Anterior cingulate cortex (tissue), 58 donors: ENCODE data around the gene MTHFSD.
"Not testable (repeated sequence)": the region's sequence is repeated elsewhere in the genome, so short reads cannot be mapped to it uniquely, and the experiment has no call there.

Source experiments
- DNase-seq, 58 donors: peaks; one replicate each; lab custom pipeline; 2025; lab: John Stamatoyannopoulos, UW

MTHFSD gene, protein sequence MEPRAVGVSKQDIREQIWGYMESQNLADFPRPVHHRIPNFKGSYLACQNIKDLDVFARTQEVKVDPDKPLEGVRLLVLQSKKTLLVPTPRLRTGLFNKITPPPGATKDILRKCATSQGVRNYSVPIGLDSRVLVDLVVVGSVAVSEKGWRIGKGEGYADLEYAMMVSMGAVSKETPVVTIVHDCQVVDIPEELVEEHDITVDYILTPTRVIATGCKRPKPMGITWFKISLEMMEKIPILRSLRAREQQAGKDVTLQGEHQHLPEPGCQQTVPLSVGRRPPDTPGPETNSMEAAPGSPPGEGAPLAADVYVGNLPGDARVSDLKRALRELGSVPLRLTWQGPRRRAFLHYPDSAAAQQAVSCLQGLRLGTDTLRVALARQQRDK

GRCh38 chr16:86554917-86555703 is at the start of gene MTHFSD:
Gene MTHFSD (minus strand): TSS chr16:86555235. CDS start chr16:86555184, 51 bp downstream.
- peak in 57 of 58 donors; percentile 47 to 97 (median 85) for DNase-seq

GRCh38 chr16:86604436-86605193 is 49.6 kb upstream of the MTHFSD start:
- DNase-seq, result no peak

- no peak for DNase-seq
Measured at GRCh38 chr16:86602521-86602920, 47.5 kb upstream of the MTHFSD start.

GRCh38 chr16:86601356-86601755 is 46.3 kb upstream of the MTHFSD start:
- no peak for DNase-seq

DNA sequence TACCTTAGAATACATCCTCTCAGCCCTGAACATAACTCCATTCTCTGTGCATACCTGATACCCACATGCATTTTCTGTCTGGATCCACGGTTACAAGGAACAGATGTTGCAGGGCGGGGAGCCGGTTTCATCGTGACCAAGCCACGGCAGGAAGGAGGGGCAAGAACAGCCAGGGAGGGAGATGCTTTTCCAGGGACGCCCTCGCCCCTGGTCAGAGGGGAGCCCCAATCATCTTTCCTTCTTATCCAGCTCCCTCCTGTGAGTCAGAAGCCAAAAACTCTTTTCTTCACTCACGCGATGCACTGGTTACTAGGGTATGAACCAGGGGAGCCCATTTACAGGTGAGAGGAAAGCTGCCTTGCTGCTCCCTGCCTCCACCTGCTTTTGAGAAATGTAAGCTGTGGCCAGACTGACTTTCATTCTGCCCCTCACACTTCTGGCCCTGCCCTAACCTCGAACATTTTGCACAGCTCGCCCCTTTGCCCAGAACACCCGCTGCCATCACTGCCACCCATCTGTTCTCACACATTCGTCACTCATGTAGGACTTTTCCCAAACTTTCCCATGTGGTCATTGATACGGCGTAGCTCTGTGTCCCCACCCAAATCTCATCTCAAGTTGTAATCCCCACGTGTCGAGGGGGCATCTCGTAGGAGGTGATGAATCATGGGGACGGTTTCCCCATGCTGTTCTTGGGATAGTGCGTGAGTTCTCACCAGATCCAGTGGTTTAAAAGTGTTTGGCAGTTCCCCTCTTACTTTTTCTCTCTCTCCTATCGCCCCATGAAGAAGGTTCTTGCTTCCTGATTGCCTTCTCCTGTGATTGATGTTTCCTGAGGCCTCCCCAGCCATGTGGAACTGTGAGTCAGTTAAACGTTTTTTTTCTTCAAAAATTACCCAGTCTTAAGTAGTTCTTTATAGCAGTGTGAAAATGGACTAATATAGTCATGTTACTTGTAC is 43.9 kb upstream of the MTHFSD start:
- no peak for DNase-seq

DNA sequence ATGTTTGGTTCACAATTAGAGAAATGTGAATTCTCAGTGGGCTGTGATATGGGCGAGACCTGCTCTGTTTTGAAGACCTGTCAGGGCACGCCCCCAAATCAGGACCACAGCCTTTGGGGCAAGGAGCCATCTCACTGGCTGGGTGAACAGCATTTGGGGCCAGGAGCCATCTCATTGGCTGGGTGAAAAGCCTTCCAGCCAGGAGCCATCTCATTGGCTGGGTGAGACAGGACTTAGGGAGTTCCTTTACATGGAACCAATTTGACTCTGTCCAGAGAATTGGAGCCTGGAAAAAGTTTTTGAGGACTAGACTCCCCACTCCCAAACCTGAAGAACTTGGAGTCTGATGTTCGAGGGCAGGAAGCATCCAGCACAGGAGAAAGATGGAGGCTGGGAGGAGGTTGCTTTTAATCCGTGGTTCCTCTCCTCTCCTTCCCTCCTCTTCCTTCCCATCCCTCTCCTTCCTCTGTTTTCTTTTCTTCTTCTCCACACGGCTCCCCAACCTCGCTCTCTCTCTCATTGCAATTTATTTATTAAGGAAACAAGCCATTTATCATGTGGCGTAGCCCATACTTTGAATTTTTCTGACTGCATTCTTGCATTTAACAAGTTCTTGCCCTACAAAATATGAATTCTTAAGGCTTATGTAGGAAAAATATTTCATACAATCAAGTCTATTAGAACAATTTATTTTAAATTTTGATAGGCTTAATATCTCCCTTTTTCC is 43.0 kb upstream of the MTHFSD start:
- DNase-seq, result no peak

GRCh38 chr16:86597126-86597879 is 42.3 kb upstream of the MTHFSD start:
- no peak for DNase-seq

DNA sequence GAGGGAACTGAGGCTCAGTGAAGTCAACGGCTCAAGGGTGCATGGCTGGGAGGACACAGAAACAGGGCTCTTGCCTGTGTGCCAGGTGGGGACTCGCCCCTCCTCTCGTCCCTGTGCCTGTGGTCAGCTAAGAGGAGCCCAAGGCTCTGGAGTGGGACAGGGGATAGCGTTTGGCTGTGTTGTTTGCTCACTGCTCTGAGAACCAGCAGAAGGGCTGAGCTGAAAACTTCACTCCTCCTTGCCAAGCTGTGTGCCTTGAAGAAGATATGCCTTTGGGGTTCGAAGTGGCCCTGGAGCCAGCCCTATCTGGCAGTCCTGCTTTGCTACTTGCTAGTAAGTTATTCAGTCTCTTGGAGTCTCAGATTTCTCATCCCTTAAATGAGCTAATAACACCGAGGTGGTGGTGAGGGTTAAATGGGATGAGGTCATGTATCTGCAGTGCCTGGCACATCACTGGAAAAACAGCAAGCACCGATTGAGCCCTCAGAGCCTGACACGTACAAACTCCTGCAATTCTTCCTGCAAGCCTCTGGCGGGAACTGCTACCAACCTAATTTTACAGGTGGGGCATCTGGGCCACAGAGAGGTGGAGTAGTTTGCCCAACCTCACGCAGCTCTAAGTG is 41.1 kb upstream of the MTHFSD start:
- DNase-seq, result no peak

- no peak for DNase-seq
Measured at GRCh38 chr16:86594721-86595120, 39.7 kb upstream of the MTHFSD start.

DNA sequence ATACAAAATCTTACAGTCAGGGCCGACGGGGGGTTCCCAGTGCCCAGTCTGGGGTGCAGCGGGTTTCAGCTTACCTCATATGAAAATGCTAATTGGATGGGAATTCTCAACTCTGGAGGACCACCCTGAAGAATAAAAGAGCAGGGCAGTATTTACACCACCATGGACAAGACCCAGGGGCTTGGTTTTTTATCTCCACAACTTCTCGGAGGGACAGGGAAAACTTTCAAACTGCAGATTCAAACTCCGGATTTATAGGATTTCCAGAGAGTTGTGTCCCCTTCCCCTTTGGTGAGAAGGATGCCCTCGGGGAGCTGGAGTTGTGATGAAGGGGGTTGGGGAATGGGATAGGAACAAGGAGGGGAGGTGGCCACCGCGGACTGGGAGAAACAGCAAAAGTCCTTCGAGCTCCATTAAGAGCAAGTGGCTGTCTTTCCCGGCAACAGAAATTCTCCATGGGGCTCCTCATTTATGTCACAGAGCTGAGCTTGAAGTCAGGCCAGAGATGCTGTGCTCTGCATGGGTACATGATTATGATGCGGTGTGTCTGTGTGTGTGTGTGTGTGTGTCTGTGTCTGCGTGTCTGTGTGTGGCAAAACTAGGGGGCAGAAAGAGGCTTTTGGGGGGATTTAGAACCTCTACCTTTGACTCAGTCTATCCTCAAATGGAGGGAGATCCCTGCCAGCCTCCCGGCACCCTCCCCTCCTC is 39.0 kb upstream of the MTHFSD start:
- no peak for DNase-seq

GRCh38 chr16:86591270-86591669 is 36.2 kb upstream of the MTHFSD start:
- no peak for DNase-seq

- DNase-seq, result no peak
Measured at GRCh38 chr16:86590501-86591144, 35.6 kb upstream of the MTHFSD start.

DNA sequence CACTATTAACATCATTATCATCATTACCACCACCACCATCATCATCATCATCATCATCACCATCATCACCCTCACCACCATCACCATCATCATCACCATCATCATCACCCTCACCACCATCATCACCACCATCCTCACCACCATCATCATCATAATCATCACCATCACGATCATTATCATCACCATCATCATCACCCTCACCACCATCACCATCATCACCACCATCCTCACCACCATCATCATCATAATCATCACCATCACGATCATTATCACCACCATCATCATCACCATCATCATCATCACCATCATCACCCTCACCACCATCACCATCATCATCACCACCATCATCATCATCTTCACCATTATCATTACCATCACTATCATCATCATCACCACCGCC is 32.9 kb upstream of the MTHFSD start:
- not testable (repeated sequence) for DNase-seq

GRCh38 chr16:86587487-86587886 is 32.5 kb upstream of the MTHFSD start:
- DNase-seq, result no peak

- DNase-seq, result no peak
Measured at GRCh38 chr16:86585821-86586611, 31.0 kb upstream of the MTHFSD start.
